Uterus (tissue), 4 donors: ENCODE data around the gene UBAP2. TPM values are rescaled to one million over a fixed set of nuclear protein-coding genes. Genes with fewer than 3 reads are reported as not detected.
A peak's percentile ranks its signal among the peaks of the same experiment; 100 is the strongest.
"Not testable (repeated sequence)": the region's sequence is repeated elsewhere in the genome, so short reads cannot be mapped to it uniquely, and the experiment has no call there.

Experiments
- DNase-seq, 2 donors: peaks; one replicate each; pipeline ENCODE4 v3.0.0-alpha.2; 2019 to 2020
- H3K27ac ChIP-seq, 2 donors: fragments of 200-600 bp; sonication (generic); 1 replicate in 1 of 2; 2 replicates in 1 of 2; pipeline ENCODE4 v1.5.1; 2016 to 2018
- H3K27me3 ChIP-seq, 2 donors: fragments of 200-600 bp; sonication (generic); one replicate each; pipeline ENCODE4 v1.5.1; 2018 to 2019; ENCODE audit warnings: control low read depth in 1 of 2
- H3K36me3 ChIP-seq, 2 donors: fragments of 200-600 bp; sonication (generic); one replicate each; pipeline ENCODE4 v1.5.1; 2019; ENCODE audit warnings: control low read depth in 1 of 2
- H3K4me1 ChIP-seq, 2 donors: fragments of 200-600 bp; sonication (generic); one replicate each; pipeline ENCODE4 v1.5.1; 2018 to 2019; ENCODE audit warnings: control low read depth in 1 of 2
- H3K4me3 ChIP-seq, 2 donors: fragments of 200-600 bp; sonication (generic); 1 replicate in 1 of 2; 2 replicates in 1 of 2; pipeline ENCODE4 v1.5.1; 2018 to 2019; ENCODE audit warnings: mild to moderate bottlenecking in 1 of 2
- H3K9me3 ChIP-seq, 2 donors: fragments of 200-600 bp; sonication (generic); one replicate each; pipeline ENCODE4 v1.5.1; 2019; ENCODE audit warnings: control low read depth in 1 of 2
- CTCF ChIP-seq, 4 experiments: fragments of 200-600 bp in 2 of 4; fragments of 450-650 bp in 2 of 4; sonication (generic) in 2 of 4; IDR thresholded peaks; one replicate each; pipeline ENCODE4 v1.5.1; 2016 to 2019; ENCODE audit warnings: antibody characterized with exemption in 4 of 4, mild to moderate bottlenecking in 2 of 4, moderate library complexity in 1 of 4
- POLR2A ChIP-seq, 2 donors: fragments of 450-650 bp; IDR thresholded peaks; one replicate each; pipeline ENCODE4 v1.6.1; 2016; ENCODE audit warnings: antibody characterized with exemption in 2 of 2, mild to moderate bottlenecking in 1 of 2, moderate library complexity in 1 of 2
- intact Hi-C: fragments of 100-400 bp; cut with DNase I; formaldehyde crosslinking; loops from one replicate; pipeline ENCODE4 v1.15.1; 2023; ENCODE audit warnings: low total_unique reads
- total RNA-seq, 4 donors: library from RNA; depleted of rRNA in 3 of 4; stranded (reverse); fragments of >200 nt in 3 of 4; gene quantifications; one replicate each; pipeline versions ENCODE4 v1.1.0 to v1.2.4, GENCODE V29; 2014 to 2023
- donor health status: DM: yes; HTN: yes; CAD: no.

Gene UBAP2
- total RNA-seq, 4 donors from 2014 or later = 9.2 to 110 (median 51.3) TPM

- Histone ChIP-seq H3K27me3 (no peaks in the 10 kb centered on the region), H3K27ac (peak overlapping the region in 1 of 2 donors; percentile 42), H3K9me3 (no peaks in the 10 kb centered on the region), H3K36me3 (no peaks in the 10 kb centered on the region), H3K4me3 (no peak overlapping the region), H3K4me1 (no peaks in the 10 kb centered on the region)
- no peak for DNase-seq
- no peak for TF ChIP-seq POLR2A (IDR thresholded peaks at IDR 0.05)
- no peak for TF ChIP-seq CTCF (IDR thresholded peaks at IDR 0.05)
- intact Hi-C loops = no loop called here
These were observed 22.9 kb downstream of the UBAP2 start for GRCh38 chr9:34025811-34026210.

- H3K4me3 ChIP-seq = no peak overlapping the region
- DNase-seq = no peak
- H3K9me3 ChIP-seq = no peaks in the 10 kb centered on the region
- no peaks in the 10 kb centered on the region for H3K36me3 ChIP-seq
- intact Hi-C loops = no loop called here
- no peaks in the 10 kb centered on the region for H3K4me1 ChIP-seq
- H3K27me3 ChIP-seq = no peaks in the 10 kb centered on the region
- TF ChIP-seq POLR2A (IDR thresholded peaks at IDR 0.05) (no peak), CTCF (IDR thresholded peaks at IDR 0.05) (no peak)
- H3K27ac ChIP-seq = peak overlapping the region in 1 of 2 donors; percentile 42
These were observed 23.6 kb downstream of the UBAP2 start for GRCh38 chr9:34025062-34025461.

- intact Hi-C loops, H3K9me3 ChIP-seq: not testable (repeated sequence)
- H3K27ac ChIP-seq = peak overlapping the region in 1 of 2 donors; percentile 42
These were observed 24.2 kb downstream of the UBAP2 start for GRCh38 chr9:34024476-34024875.

GRCh38 chr9:34016149-34016548 is 32.5 kb downstream of the UBAP2 start:
- Histone ChIP-seq H3K4me3 (no peak overlapping the region), H3K9me3 (no peaks in the 10 kb centered on the region), H3K27me3 (no peaks in the 10 kb centered on the region), H3K4me1 (no peaks in the 10 kb centered on the region), H3K27ac (no peak overlapping the region), H3K36me3 (no peaks in the 10 kb centered on the region)
- TF ChIP-seq CTCF (IDR thresholded peaks at IDR 0.05) (no peak), POLR2A (IDR thresholded peaks at IDR 0.05) (no peak)
- intact Hi-C loops = no loop called here
- DNase-seq = no peak

More at GRCh38 chr9:34024476-34024875, 24.2 kb downstream of the UBAP2 start:
- not testable (repeated sequence) for H3K27me3 ChIP-seq, H3K4me1 ChIP-seq, DNase-seq, H3K4me3 ChIP-seq, H3K36me3 ChIP-seq

GRCh38 chr9:34010979-34011378 is 37.7 kb downstream of the UBAP2 start:
- DNase-seq = no peak
- H3K27ac ChIP-seq = no peak overlapping the region
- no peak for TF ChIP-seq POLR2A (IDR thresholded peaks at IDR 0.05)
- TF ChIP-seq CTCF (IDR thresholded peaks at IDR 0.05) = peak in 1 of 4 experiments; percentile 14
- intact Hi-C loops = no loop called here
- H3K4me3 ChIP-seq = no peak overlapping the region
- H3K36me3 ChIP-seq = no peaks in the 10 kb centered on the region
- no peaks in the 10 kb centered on the region for H3K4me1 ChIP-seq
- no peaks in the 10 kb centered on the region for H3K9me3 ChIP-seq
- H3K27me3 ChIP-seq = no peaks in the 10 kb centered on the region

GRCh38 chr9:34001951-34002350 is 46.7 kb downstream of the UBAP2 start:
- H3K27ac ChIP-seq = no peak overlapping the region
- TF ChIP-seq POLR2A (IDR thresholded peaks at IDR 0.05) = no peak
- no peaks in the 10 kb centered on the region for H3K4me1 ChIP-seq
- H3K36me3 ChIP-seq = no peaks in the 10 kb centered on the region
- no peaks in the 10 kb centered on the region for H3K27me3 ChIP-seq
- no peak for DNase-seq
- H3K4me3 ChIP-seq = no peak overlapping the region
- intact Hi-C loops = no loop called here
- H3K9me3 ChIP-seq = no peaks in the 10 kb centered on the region
